Measurements from ENCODE around the gene MTM1. TPM values are rescaled to one million over a fixed set of nuclear protein-coding genes. Genes with fewer than 3 reads are reported as not detected.

The MTM1 gene
- total RNA-seq, 1 donor, result 9.8 TPM

DNA sequence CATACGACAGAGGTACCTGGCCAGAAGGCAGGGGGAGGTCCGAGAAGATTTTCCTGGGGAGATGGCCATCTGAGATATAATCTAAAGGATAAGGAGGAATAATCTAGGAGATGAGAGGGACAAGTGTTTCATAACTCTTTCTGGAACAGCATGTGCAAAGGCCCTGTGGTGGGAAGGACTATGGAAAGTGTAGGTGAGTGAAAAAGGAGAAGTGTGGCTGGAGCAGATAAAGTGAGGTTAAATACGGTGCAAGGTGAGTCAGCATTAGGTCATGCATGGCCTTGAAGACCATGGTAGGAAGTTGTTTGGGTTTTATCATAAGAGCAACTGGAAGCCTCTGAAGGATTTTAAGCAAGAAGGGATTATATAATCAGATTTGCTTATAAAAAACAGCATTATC, 34.6 kb upstream of the MTM1 start:
- H4K20me1 ChIP-seq (ENCODE audit: insufficient read depth, low read length), result no peaks in the 10 kb centered on the region
- H3K79me2 ChIP-seq (ENCODE audit: insufficient read depth, low read length), result no peaks in the 10 kb centered on the region
- no peak overlapping the region for H3K4me2 ChIP-seq (ENCODE audit: insufficient read depth, low read length)
- no peak overlapping the region for H3K4me3 ChIP-seq (ENCODE audit: insufficient read depth, low read length)
- peak; percentile 21 for DNase-seq (ENCODE audit: insufficient read length, low spot score, missing footprints)
- no peaks in the 10 kb centered on the region for H3K36me3 ChIP-seq (ENCODE audit: insufficient read depth, low read length)
- H2AFZ ChIP-seq (ENCODE audit: low read length), result no peak overlapping the region
- H3K27me3 ChIP-seq (ENCODE audit: insufficient read depth, low read length), result no peaks in the 10 kb centered on the region
- peaks cover 3% of the 10 kb centered on the region for H3K9me3 ChIP-seq (ENCODE audit: low read depth, low read length)
- H3K27ac ChIP-seq (ENCODE audit: low read depth, low read length), result no peak overlapping the region
- no peaks in the 10 kb centered on the region for H3K4me1 ChIP-seq (ENCODE audit: insufficient read depth, low read length)
- TF ChIP-seq CTCF (IDR thresholded peaks at IDR 0.05; ENCODE audit: extremely low read depth, low read depth, low read length), result no peak

DNA sequence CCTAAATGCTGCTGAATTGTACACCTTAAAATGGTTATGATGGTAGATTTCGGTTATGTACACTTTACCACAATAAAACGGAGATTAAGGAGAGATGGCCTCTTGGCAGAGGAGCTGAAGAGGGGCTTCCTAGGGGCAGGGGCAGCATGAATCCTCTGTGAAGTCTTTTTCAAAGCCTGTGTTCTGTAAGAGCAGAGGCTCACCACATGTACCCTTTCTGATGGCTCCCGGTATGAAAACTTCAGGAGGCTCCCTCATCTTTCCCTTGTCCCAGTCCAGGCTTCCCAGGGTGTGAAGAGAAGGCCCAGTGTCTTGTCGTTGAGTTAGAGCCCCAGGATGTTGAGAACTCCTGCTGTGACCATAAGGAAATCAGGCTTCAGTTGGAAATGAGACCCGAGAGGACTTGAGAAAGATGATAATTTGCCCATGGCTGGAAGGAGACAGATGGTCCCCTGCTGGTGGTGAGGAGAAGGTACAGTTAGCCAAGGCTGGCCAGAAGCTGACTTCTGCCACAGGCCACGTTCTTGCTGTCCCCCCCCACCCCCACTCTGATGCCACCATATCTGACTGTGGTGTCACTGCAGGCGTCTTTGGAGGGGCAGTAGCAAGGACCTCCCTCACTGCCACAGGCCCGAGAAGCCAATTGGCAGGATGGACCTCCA, 31.8 kb upstream of the MTM1 start:
- Histone ChIP-seq H3K27me3 (ENCODE audit: insufficient read depth, low read length) (no peaks in the 10 kb centered on the region), H3K27ac (ENCODE audit: low read depth, low read length) (no peak overlapping the region), H3K4me3 (ENCODE audit: insufficient read depth, low read length) (no peak overlapping the region), H3K4me2 (ENCODE audit: insufficient read depth, low read length) (no peak overlapping the region), H3K36me3 (ENCODE audit: insufficient read depth, low read length) (no peaks in the 10 kb centered on the region), H3K4me1 (ENCODE audit: insufficient read depth, low read length) (no peaks in the 10 kb centered on the region), H3K79me2 (ENCODE audit: insufficient read depth, low read length) (no peaks in the 10 kb centered on the region), H3K9me3 (ENCODE audit: low read depth, low read length) (peaks cover 3% of the 10 kb centered on the region), H4K20me1 (ENCODE audit: insufficient read depth, low read length) (no peaks in the 10 kb centered on the region), H2AFZ (ENCODE audit: low read length) (no peak overlapping the region)
- TF ChIP-seq CTCF (IDR thresholded peaks at IDR 0.05; ENCODE audit: extremely low read depth, low read depth, low read length), result peak; percentile 24
- DNase-seq (ENCODE audit: insufficient read length, low spot score, missing footprints), result no peak

DNA sequence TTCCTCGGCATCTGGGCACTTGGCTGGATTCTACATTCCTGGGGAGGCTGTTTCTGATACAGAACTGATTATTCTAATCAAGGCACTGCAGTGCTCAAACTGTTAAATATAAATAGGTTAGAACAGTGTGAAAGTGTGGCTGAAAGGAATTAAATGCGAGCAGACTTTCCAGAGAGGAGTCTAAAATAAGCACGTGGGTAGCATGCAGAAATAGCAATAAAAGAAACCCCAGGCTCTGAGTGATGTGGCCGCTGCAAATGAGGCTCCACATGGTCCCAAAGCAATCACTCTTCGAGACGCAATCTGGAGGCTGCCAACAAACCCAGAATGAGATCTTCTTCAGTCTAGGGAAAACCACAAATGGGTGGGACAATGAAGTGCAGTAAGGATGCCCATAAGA, 30.6 kb upstream of the MTM1 start:
- Histone ChIP-seq H4K20me1 (ENCODE audit: insufficient read depth, low read length) (no peaks in the 10 kb centered on the region), H3K27ac (ENCODE audit: low read depth, low read length) (no peak overlapping the region), H3K4me2 (ENCODE audit: insufficient read depth, low read length) (no peak overlapping the region), H3K36me3 (ENCODE audit: insufficient read depth, low read length) (no peaks in the 10 kb centered on the region), H3K79me2 (ENCODE audit: insufficient read depth, low read length) (no peaks in the 10 kb centered on the region), H3K4me3 (ENCODE audit: insufficient read depth, low read length) (no peak overlapping the region), H2AFZ (ENCODE audit: low read length) (no peak overlapping the region), H3K4me1 (ENCODE audit: insufficient read depth, low read length) (no peaks in the 10 kb centered on the region), H3K27me3 (ENCODE audit: insufficient read depth, low read length) (no peaks in the 10 kb centered on the region), H3K9me3 (ENCODE audit: low read depth, low read length) (peaks cover 3% of the 10 kb centered on the region)
- no peak for TF ChIP-seq CTCF (IDR thresholded peaks at IDR 0.05; ENCODE audit: extremely low read depth, low read depth, low read length)
- no peak for DNase-seq (ENCODE audit: insufficient read length, low spot score, missing footprints)

GRCh38 chrX:150540965-150541364, 27.5 kb upstream of the MTM1 start:
- Histone ChIP-seq H3K36me3 (ENCODE audit: insufficient read depth, low read length) (no peaks in the 10 kb centered on the region), H3K4me3 (ENCODE audit: insufficient read depth, low read length) (no peak overlapping the region), H2AFZ (ENCODE audit: low read length) (no peak overlapping the region), H3K4me1 (ENCODE audit: insufficient read depth, low read length) (no peaks in the 10 kb centered on the region), H4K20me1 (ENCODE audit: insufficient read depth, low read length) (no peaks in the 10 kb centered on the region), H3K27ac (ENCODE audit: low read depth, low read length) (no peak overlapping the region), H3K27me3 (ENCODE audit: insufficient read depth, low read length) (no peaks in the 10 kb centered on the region), H3K79me2 (ENCODE audit: insufficient read depth, low read length) (no peaks in the 10 kb centered on the region), H3K9me3 (ENCODE audit: low read depth, low read length) (peaks cover 3% of the 10 kb centered on the region), H3K4me2 (ENCODE audit: insufficient read depth, low read length) (no peak overlapping the region)
- no peak for TF ChIP-seq CTCF (IDR thresholded peaks at IDR 0.05; ENCODE audit: extremely low read depth, low read depth, low read length)
- DNase-seq (ENCODE audit: insufficient read length, low spot score, missing footprints), result no peak
